ENCODE data around the gene ARL9.

ARL9 gene

GRCh38 chr4:56505269-56506130 is at the start of gene ARL9:
ARL9 (plus strand) TSS chr4:56505791; CDS start chr4:56505863, 72 bp downstream.
- DNase-seq = no peak

- DNase-seq = no peak
These were observed 45.5 kb upstream of the ARL9 start for GRCh38 chr4:56460085-56460484.

- DNase-seq = no peak
These were observed 43.4 kb upstream of the ARL9 start for GRCh38 chr4:56462157-56462556.

- no peak for DNase-seq
These were observed 41.9 kb upstream of the ARL9 start for GRCh38 chr4:56463711-56464110.

- DNase-seq = no peak
These were observed 41.0 kb upstream of the ARL9 start for GRCh38 chr4:56464581-56464980.

GRCh38 chr4:56465599-56466295 is 39.8 kb upstream of the ARL9 start:
- no peak for DNase-seq

- DNase-seq = peak; percentile 43
These were observed 39.3 kb upstream of the ARL9 start for GRCh38 chr4:56466296-56466761.

GRCh38 chr4:56466910-56467283 is 38.7 kb upstream of the ARL9 start:
- no peak for DNase-seq

- DNase-seq = peak; percentile 78
These were observed 38.1 kb upstream of the ARL9 start, which contains the start of gene SRP72 for GRCh38 chr4:56467284-56468096. SRP72 (plus strand) TSS chr4:56467617; CDS start chr4:56467636, 19 bp downstream.

GRCh38 chr4:56468097-56468422 is 37.5 kb upstream of the ARL9 start:
- no peak for DNase-seq

- peak; percentile 16 for DNase-seq
These were observed 35.9 kb upstream of the ARL9 start for GRCh38 chr4:56469489-56470210.

GRCh38 chr4:56475917-56476316 is 29.7 kb upstream of the ARL9 start:
- no peak for DNase-seq

- no peak for DNase-seq
These were observed 28.3 kb upstream of the ARL9 start for GRCh38 chr4:56477192-56477702.

GRCh38 chr4:56480691-56481090 is 24.9 kb upstream of the ARL9 start:
- DNase-seq = no peak

- no peak for DNase-seq
These were observed 9.3 kb upstream of the ARL9 start for GRCh38 chr4:56496241-56496640.

- DNase-seq = no peak
These were observed 5.5 kb downstream of the ARL9 start for GRCh38 chr4:56511098-56511497.

GRCh38 chr4:56512166-56512565 is 6.6 kb downstream of the ARL9 start:
- DNase-seq = no peak

GRCh38 chr4:56513517-56513916 is 7.9 kb downstream of the ARL9 start:
- no peak for DNase-seq

GRCh38 chr4:56530269-56531148 is 24.9 kb downstream of the ARL9 start:
- no peak for DNase-seq

- no peak for DNase-seq
These were observed 25.7 kb downstream of the ARL9 start for GRCh38 chr4:56531149-56531770.

- no peak for DNase-seq
These were observed 26.2 kb downstream of the ARL9 start for GRCh38 chr4:56531823-56532222.

Measured in GF-D8 (cell line).